ENCODE results near the gene CLRN2. TPM values are rescaled to one million over a fixed set of nuclear protein-coding genes. Genes with fewer than 3 reads are reported as not detected.
"Not testable (repeated sequence)": the region's sequence is repeated elsewhere in the genome, so short reads cannot be mapped to it uniquely, and the experiment has no call there.

Gene CLRN2
- total RNA-seq, 1 donor from 2014 or later, result not detected

DNA sequence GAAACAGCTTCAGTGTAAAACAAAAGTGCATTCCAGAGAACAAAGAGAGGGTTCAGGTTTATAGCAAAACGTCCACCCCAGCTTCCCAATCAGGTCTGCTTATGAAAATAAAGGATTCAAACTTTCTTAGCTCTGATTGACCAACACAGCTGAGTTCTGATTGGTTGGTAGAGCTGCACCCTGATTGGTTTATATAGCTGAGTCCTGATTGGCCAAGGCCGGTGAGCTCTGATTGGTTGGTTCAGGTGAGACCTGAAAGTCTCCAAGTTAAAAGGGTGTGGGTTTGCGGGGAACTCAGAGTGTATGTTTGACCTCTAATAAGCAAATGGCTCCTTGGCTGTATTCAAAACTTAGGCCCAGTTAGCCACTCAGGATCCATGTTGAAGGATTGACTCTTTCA is 20.9 kb downstream of the CLRN2 start:
- Histone ChIP-seq H3K4me3 (ENCODE audit: low read depth, low read length) (no peak overlapping the region), H3K27me3 (ENCODE audit: control insufficient read depth, insufficient read depth, low read length) (no peaks in the 10 kb centered on the region), H3K36me3 (ENCODE audit: control insufficient read depth, insufficient read depth, low read length) (no peaks in the 10 kb centered on the region)
- FAIRE-seq (no peak), DNase-seq (ENCODE audit: low read depth) (no peak)
- no peak for TF ChIP-seq CTCF (IDR thresholded peaks at IDR 0.05; ENCODE audit: insufficient read depth, low read length, severe bottlenecking)

- not testable (repeated sequence) for H3K36me3 ChIP-seq (ENCODE audit: control insufficient read depth, insufficient read depth, low read length); H3K27me3 ChIP-seq (ENCODE audit: control insufficient read depth, insufficient read depth, low read length); FAIRE-seq; DNase-seq (ENCODE audit: low read depth); H3K4me3 ChIP-seq (ENCODE audit: low read depth, low read length)
These were observed 22.1 kb downstream of the CLRN2 start for GRCh38 chr4:17537060-17537459.

DNA sequence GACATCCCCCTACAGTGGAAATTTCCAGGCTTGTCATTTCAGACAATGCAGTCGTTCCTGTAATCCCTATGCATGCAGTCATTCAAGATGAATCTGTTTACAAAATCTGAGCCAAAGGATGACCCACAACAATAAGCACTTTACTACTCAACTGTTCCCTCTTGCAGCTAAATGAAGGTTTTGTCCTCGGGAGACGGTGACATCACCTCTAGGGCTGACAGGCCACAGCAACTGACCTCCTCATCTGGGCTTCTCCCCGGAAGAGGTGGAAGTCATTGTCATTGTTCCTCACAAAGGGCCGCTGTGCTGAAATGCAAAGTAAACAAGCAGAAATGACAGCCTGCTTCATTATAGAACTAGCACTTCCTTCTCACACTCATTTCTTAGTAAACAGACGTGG is 29.2 kb downstream of the CLRN2 start:
- no peak overlapping the region for H3K4me3 ChIP-seq (ENCODE audit: low read depth, low read length)
- H3K36me3 ChIP-seq (ENCODE audit: control insufficient read depth, insufficient read depth, low read length), result no peaks in the 10 kb centered on the region
- FAIRE-seq, result peak; percentile 36
- TF ChIP-seq CTCF (IDR thresholded peaks at IDR 0.05; ENCODE audit: insufficient read depth, low read length, severe bottlenecking), result no peak
- no peaks in the 10 kb centered on the region for H3K27me3 ChIP-seq (ENCODE audit: control insufficient read depth, insufficient read depth, low read length)
- DNase-seq (ENCODE audit: low read depth), result peak; percentile 8

- DNase-seq (ENCODE audit: low read depth) (no peak), FAIRE-seq (no peak)
- Histone ChIP-seq H3K27me3 (ENCODE audit: control insufficient read depth, insufficient read depth, low read length) (no peaks in the 10 kb centered on the region), H3K36me3 (ENCODE audit: control insufficient read depth, insufficient read depth, low read length) (no peaks in the 10 kb centered on the region), H3K4me3 (ENCODE audit: low read depth, low read length) (no peak overlapping the region)
- TF ChIP-seq CTCF (IDR thresholded peaks at IDR 0.05; ENCODE audit: insufficient read depth, low read length, severe bottlenecking), result no peak
These were observed 29.9 kb downstream of the CLRN2 start for GRCh38 chr4:17544831-17545234.

GRCh38 chr4:17545374-17546140 is 30.6 kb downstream of the CLRN2 start:
- no peak overlapping the region for H3K4me3 ChIP-seq (ENCODE audit: low read depth, low read length)
- no peaks in the 10 kb centered on the region for H3K27me3 ChIP-seq (ENCODE audit: control insufficient read depth, insufficient read depth, low read length)
- no peaks in the 10 kb centered on the region for H3K36me3 ChIP-seq (ENCODE audit: control insufficient read depth, insufficient read depth, low read length)
- TF ChIP-seq CTCF (IDR thresholded peaks at IDR 0.05; ENCODE audit: insufficient read depth, low read length, severe bottlenecking), result no peak
- FAIRE-seq (no peak), DNase-seq (ENCODE audit: low read depth) (no peak)

DNA sequence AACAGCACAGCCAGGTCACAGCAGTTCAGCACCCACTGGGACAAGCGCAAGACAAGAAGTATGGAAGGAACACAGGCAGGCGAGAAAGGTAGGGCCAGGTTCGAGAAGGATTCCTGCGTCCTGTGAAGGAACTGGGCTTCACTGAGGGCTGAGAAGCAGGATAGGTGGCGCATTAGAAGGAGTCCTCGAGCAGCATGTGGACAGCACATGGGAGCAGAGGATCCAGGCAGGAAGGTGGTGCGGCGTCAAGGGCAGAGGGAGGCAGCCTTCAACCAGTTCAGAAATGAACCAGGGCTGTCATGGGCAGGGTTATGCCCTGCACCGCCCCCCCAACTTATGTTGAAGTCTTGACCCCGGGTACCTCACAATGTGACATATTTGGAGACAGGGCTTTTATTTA is 31.3 kb downstream of the CLRN2 start:
- no peak for DNase-seq (ENCODE audit: low read depth)
- TF ChIP-seq CTCF (IDR thresholded peaks at IDR 0.05; ENCODE audit: insufficient read depth, low read length, severe bottlenecking), result no peak
- no peaks in the 10 kb centered on the region for H3K36me3 ChIP-seq (ENCODE audit: control insufficient read depth, insufficient read depth, low read length)
- no peaks in the 10 kb centered on the region for H3K27me3 ChIP-seq (ENCODE audit: control insufficient read depth, insufficient read depth, low read length)
- no peak for FAIRE-seq
- no peak overlapping the region for H3K4me3 ChIP-seq (ENCODE audit: low read depth, low read length)
